ENCODE measurements around the gene SNTA1.

GRCh38 chr20:33434434-33434833 is 9.1 kb downstream of the SNTA1 start:
- TF ChIP-seq CTCF (IDR thresholded peaks at IDR 0.05) = no peak
- no peak for TF ChIP-seq POLR2A (IDR thresholded peaks at IDR 0.05)
